ENCODE data around the gene CPXM1. TPM values are rescaled to one million over a fixed set of nuclear protein-coding genes. Genes with fewer than 3 reads are reported as not detected.

Gene CPXM1
- total RNA-seq, 2 donors from 2014 or later, result 7.4 to 35.5 TPM

DNA sequence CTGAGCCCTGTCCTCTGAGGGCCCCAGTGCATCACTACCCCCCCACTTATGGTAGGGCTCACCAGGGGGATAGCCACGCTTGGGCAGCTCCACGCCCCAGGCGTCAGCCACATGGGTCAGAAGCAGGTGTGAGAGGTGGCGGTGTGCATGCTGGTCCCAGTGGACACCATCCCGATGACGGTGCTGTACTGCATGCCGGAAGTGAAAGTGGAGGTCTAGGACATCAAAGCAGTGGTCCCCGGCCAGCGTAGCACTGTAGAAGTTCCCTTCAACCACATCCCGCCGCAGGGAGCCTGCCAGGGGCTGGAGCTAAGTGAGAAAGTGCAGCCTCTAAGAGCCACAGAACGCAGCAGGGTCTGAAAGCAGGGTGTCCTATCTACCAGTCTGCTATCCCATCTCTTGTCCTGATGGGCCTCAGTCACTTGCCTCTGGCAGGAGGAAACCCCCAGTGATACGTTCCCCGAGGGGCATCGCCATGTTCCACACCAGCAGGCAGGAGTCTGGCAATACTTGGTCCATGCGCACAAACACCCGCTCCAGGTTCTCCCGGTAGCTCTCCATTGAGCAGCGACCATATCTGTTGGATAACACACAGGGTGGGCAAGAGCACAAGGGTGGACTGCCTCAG lies 37.9 kb upstream of the CPXM1 start:
- H3K27me3 ChIP-seq (replicated peaks; ENCODE audit: insufficient read depth), result no peaks in the 10 kb centered on the region
- H3K36me3 ChIP-seq, result no peaks in the 10 kb centered on the region
- 97% methylated on average over 19 of the region's 19 CpGs for WGBS
- H3K27ac ChIP-seq, result no peak overlapping the region
- no peak for DNase-seq (ENCODE audit: low spot score)
- H3K4me3 ChIP-seq, result no peak overlapping the region
- peaks cover 3% of the 10 kb centered on the region for H3K4me1 ChIP-seq (replicated peaks)
- intact Hi-C loops (cut with DNase I), result no loop called here
- TF ChIP-seq, protein P1, sequence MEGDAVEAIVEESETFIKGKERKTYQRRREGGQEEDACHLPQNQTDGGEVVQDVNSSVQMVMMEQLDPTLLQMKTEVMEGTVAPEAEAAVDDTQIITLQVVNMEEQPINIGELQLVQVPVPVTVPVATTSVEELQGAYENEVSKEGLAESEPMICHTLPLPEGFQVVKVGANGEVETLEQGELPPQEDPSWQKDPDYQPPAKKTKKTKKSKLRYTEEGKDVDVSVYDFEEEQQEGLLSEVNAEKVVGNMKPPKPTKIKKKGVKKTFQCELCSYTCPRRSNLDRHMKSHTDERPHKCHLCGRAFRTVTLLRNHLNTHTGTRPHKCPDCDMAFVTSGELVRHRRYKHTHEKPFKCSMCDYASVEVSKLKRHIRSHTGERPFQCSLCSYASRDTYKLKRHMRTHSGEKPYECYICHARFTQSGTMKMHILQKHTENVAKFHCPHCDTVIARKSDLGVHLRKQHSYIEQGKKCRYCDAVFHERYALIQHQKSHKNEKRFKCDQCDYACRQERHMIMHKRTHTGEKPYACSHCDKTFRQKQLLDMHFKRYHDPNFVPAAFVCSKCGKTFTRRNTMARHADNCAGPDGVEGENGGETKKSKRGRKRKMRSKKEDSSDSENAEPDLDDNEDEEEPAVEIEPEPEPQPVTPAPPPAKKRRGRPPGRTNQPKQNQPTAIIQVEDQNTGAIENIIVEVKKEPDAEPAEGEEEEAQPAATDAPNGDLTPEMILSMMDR (IDR thresholded peaks at IDR 0.05), result no peak
- TF ChIP-seq POLR2AphosphoS5 (IDR thresholded peaks at IDR 0.05) (no peak), POLR2A (IDR thresholded peaks at IDR 0.05) (no peak)
- H3K9me3 ChIP-seq, result no peaks in the 10 kb centered on the region

DNA sequence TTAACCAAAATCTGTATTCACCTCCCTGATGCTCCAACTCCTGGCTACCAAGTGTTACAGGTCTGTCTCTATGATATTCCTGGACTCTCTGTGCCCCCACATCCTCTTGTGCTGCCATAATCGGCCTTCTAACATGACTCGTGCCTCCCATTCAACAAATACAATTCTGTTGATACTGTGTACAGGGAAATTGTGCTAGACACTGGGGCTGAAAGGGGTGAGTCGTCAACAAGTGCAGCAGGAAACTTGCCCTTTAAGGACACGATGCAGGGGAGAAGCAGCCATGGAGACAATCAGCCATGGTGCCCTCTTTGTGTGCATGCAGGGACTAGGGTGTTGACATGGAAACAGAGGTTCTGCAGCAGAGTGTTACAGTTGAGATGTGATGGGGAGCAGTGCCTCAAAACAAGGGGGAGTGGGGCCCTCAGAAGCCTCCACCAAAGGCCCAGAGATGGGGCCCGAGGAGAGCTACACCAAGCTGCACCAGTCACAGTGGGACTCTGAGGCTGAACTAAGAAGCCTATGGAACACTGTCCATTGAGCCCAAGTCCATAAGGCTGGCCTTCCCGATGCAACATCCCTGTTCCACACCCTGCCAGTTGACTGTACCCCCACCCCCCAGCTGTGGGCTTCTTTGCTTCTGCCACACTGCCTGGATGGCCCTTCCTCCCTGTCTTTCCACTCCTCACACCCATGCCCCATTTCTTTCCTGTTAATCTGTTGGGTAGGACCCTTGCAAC lies 37.0 kb upstream of the CPXM1 start:
- H3K4me3 ChIP-seq, result no peak overlapping the region
- no peaks in the 10 kb centered on the region for H3K9me3 ChIP-seq
- no peaks in the 10 kb centered on the region for H3K36me3 ChIP-seq
- 93% methylated on average over 6 of the region's 6 CpGs for WGBS
- intact Hi-C loops (cut with DNase I), result no loop called here
- H3K27me3 ChIP-seq (replicated peaks; ENCODE audit: insufficient read depth), result no peaks in the 10 kb centered on the region
- H3K27ac ChIP-seq, result no peak overlapping the region
- peaks cover 3% of the 10 kb centered on the region for H3K4me1 ChIP-seq (replicated peaks)
- DNase-seq (ENCODE audit: low spot score), result no peak
- TF ChIP-seq, protein P1 (IDR thresholded peaks at IDR 0.05), result no peak
- TF ChIP-seq POLR2A (IDR thresholded peaks at IDR 0.05) (no peak), POLR2AphosphoS5 (IDR thresholded peaks at IDR 0.05) (no peak)

DNA sequence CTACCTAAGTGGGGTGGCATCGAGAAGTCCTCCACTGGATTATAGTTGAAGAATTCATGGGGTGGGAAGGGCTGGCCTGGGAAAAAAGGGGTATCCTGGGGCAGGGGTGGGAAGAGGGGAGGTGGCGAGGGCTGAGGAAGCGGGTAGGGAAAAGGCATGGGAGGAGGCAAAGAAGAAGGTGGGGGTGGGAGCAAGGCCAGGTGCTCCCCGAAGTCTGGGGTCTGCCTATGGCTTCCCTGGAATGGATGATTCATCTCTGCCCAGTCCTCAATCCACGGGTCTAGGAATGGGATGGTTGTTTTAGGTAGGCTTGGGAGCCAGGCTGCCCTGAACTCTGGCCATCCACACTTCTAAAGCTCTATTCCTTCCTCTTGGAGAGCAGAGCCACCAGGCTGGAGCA lies 35.6 kb upstream of the CPXM1 start:
- Histone ChIP-seq H3K9me3 (no peaks in the 10 kb centered on the region), H3K27ac (no peak overlapping the region), H3K4me1 (replicated peaks) (peaks cover 3% of the 10 kb centered on the region), H3K36me3 (no peaks in the 10 kb centered on the region), H3K4me3 (no peak overlapping the region), H3K27me3 (replicated peaks; ENCODE audit: insufficient read depth) (no peaks in the 10 kb centered on the region)
- intact Hi-C loops (cut with DNase I), result no loop called here
- WGBS, result 90% methylated on average over 5 of the region's 5 CpGs
- TF ChIP-seq POLR2A (IDR thresholded peaks at IDR 0.05) (no peak), POLR2AphosphoS5 (IDR thresholded peaks at IDR 0.05) (no peak)
- TF ChIP-seq, protein P1 (IDR thresholded peaks at IDR 0.05), result no peak
- DNase-seq (ENCODE audit: low spot score), result no peak

DNA sequence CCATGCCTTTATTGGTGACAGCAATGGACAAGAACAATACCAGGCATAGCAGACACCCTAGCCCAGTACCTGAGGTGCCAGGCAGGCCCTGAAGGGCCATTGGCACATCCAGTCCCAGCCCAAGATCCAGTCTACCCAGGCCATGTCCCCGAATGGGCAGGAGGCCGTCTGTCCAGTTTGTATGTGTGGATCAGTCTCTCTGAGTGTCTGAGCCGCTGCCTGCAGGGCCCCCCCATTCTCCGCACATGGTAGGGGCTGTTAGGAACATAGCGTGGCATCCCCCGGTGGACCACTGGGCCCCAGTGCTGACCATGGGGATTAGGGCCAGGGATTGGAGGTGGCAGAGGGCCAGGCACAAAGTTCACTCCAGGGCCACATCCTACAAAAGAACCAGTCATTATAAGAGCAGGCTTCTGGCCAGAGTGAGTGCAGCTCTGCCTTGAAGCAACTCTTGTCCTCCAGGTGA lies 34.9 kb upstream of the CPXM1 start:
- WGBS, result 94% methylated on average over 6 of the region's 6 CpGs

More for the DNA sequence above, 34.9 kb upstream of the CPXM1 start:
- Histone ChIP-seq H3K36me3 (no peaks in the 10 kb centered on the region), H3K9me3 (no peaks in the 10 kb centered on the region), H3K4me1 (replicated peaks) (peaks cover 3% of the 10 kb centered on the region), H3K27ac (no peak overlapping the region), H3K27me3 (replicated peaks; ENCODE audit: insufficient read depth) (no peaks in the 10 kb centered on the region), H3K4me3 (no peak overlapping the region)
- intact Hi-C loops (cut with DNase I), result no loop called here
- no peak for TF ChIP-seq POLR2AphosphoS5 (IDR thresholded peaks at IDR 0.05)
- TF ChIP-seq POLR2A (IDR thresholded peaks at IDR 0.05), result no peak
- TF ChIP-seq, protein P1 (IDR thresholded peaks at IDR 0.05), result no peak
- DNase-seq (ENCODE audit: low spot score), result no peak

All from prostate gland (tissue), 2 donors.